ENCODE results near the gene ATP9B.

The ATP9B gene

DNA sequence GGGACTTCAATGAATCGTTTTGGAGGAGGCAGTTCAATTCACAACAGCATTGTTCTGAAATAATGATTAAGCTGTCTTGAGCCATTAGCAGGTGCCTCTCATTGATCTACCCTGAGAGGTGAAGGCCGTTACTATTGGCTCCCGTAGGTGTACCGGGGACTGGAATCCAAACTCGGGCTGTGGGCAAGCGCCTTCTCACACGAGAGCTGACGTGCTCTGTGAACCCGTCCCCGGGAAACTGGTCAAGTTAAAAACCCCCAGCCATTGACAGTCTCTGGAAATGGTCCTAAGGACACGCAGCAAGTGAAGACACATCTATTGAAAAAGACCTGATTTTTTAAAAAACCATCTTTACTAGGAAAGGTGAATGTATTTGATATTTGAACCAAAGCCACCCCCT, 318.4 kb downstream of the ATP9B start:
- no peaks in the 10 kb centered on the region for H3K4me1 ChIP-seq (ENCODE audit: control insufficient read depth, insufficient read depth, low read length)
- no peak overlapping the region for H3K4me3 ChIP-seq (ENCODE audit: low read depth, low read length)
- ChIA-PET CTCF (interaction anchor here (0.6 to 1.5 kb wide), 2 partner anchors 140 to 143 kb away, joined by 4 to 9 read pairs; no protein-coding TSS in a partner anchor), POLR2A (no interaction called here)
- no peaks in the 10 kb centered on the region for H3K9me3 ChIP-seq (ENCODE audit: control insufficient read depth, insufficient read depth, low read depth, low read length)
- no peak overlapping the region for H3K27ac ChIP-seq (ENCODE audit: extremely low read depth, low read depth, low read length)
- no peak for TF ChIP-seq ZNF302 (tag by site-specific recombination; IDR thresholded peaks at IDR 0.05; ENCODE audit: low read depth)
- H3K36me3 ChIP-seq (ENCODE audit: control insufficient read depth in 2 of 2, insufficient read depth in 1 of 2, low read length in 2 of 2), result no peaks in the 10 kb centered on the region

- CTCF ChIA-PET, result interaction anchor here (0.6 to 1.5 kb wide), 3 partner anchors 22 to 142 kb away, joined by 3 to 9 read pairs (median 4); no protein-coding TSS in a partner anchor
- Histone ChIP-seq H3K4me3 (ENCODE audit: low read depth, low read length) (no peak overlapping the region), H3K4me1 (ENCODE audit: control insufficient read depth, insufficient read depth, low read length) (no peaks in the 10 kb centered on the region), H3K9me3 (ENCODE audit: control insufficient read depth, insufficient read depth, low read depth, low read length) (no peaks in the 10 kb centered on the region), H3K36me3 (ENCODE audit: control insufficient read depth in 2 of 2, insufficient read depth in 1 of 2, low read length in 2 of 2) (no peaks in the 10 kb centered on the region), H3K27ac (ENCODE audit: extremely low read depth, low read depth, low read length) (no peak overlapping the region)
- TF ChIP-seq ZNF610 (tag by site-specific recombination; IDR thresholded peaks at IDR 0.05; ENCODE audit: borderline replicate concordance) (no peak), ZNF138 (tag by site-specific recombination; IDR thresholded peaks at IDR 0.05; ENCODE audit: borderline replicate concordance) (no peak), ZNF341 (tag by site-specific recombination; IDR thresholded peaks at IDR 0.05; ENCODE audit: low read depth) (no peak), ZNF416 (tag by site-specific recombination; IDR thresholded peaks at IDR 0.05) (no peak), ZBTB11 (tag by site-specific recombination; conservative IDR thresholded peaks at IDR 0.05; ENCODE audit: low read depth) (no peak), SETDB1 (IDR thresholded peaks at IDR 0.05; ENCODE audit: insufficient read length, low read length) (no peak), EGR2 (tag by site-specific recombination; IDR thresholded peaks at IDR 0.05; ENCODE audit: low read depth) (no peak), ZNF830 (tag by site-specific recombination; IDR thresholded peaks at IDR 0.05; ENCODE audit: low read depth) (no peak)
- TF ChIP-seq, protein P1, sequence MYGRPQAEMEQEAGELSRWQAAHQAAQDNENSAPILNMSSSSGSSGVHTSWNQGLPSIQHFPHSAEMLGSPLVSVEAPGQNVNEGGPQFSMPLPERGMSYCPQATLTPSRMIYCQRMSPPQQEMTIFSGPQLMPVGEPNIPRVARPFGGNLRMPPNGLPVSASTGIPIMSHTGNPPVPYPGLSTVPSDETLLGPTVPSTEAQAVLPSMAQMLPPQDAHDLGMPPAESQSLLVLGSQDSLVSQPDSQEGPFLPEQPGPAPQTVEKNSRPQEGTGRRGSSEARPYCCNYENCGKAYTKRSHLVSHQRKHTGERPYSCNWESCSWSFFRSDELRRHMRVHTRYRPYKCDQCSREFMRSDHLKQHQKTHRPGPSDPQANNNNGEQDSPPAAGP (tag by site-specific recombination; IDR thresholded peaks at IDR 0.05), result no peak
- TF ChIP-seq, protein P2, sequence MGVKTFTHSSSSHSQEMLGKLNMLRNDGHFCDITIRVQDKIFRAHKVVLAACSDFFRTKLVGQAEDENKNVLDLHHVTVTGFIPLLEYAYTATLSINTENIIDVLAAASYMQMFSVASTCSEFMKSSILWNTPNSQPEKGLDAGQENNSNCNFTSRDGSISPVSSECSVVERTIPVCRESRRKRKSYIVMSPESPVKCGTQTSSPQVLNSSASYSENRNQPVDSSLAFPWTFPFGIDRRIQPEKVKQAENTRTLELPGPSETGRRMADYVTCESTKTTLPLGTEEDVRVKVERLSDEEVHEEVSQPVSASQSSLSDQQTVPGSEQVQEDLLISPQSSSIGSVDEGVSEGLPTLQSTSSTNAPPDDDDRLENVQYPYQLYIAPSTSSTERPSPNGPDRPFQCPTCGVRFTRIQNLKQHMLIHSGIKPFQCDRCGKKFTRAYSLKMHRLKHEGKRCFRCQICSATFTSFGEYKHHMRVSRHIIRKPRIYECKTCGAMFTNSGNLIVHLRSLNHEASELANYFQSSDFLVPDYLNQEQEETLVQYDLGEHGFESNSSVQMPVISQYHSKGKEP (tag by site-specific recombination; IDR thresholded peaks at IDR 0.05), result no peak
- TF ChIP-seq, protein P3, sequence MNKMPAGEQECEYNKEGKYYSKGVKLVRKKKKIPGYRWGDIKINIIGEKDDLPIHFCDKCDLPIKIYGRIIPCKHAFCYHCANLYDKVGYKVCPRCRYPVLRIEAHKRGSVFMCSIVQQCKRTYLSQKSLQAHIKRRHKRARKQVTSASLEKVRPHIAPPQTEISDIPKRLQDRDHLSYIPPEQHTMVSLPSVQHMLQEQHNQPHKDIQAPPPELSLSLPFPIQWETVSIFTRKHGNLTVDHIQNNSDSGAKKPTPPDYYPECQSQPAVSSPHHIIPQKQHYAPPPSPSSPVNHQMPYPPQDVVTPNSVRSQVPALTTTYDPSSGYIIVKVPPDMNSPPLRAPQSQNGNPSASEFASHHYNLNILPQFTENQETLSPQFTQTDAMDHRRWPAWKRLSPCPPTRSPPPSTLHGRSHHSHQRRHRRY (tag by site-specific recombination; IDR thresholded peaks at IDR 0.05), result no peak
- TF ChIP-seq, protein P4, sequence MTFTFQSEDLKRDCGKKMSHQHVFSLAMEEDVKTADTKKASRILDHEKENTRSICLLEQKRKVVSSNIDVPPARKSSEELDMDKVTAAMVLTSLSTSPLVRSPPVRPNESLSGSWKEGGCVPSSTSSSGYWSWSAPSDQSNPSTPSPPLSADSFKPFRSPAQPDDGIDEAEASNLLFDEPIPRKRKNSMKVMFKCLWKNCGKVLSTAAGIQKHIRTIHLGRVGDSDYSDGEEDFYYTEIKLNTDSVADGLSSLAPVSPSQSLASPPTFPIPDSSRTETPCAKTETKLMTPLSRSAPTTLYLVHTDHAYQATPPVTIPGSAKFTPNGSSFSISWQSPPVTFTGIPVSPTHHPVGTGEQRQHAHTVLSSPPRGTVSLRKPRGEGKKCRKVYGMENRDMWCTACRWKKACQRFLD (tag by site-specific recombination; IDR thresholded peaks at IDR 0.05), result no peak
- TF ChIP-seq, protein P5, sequence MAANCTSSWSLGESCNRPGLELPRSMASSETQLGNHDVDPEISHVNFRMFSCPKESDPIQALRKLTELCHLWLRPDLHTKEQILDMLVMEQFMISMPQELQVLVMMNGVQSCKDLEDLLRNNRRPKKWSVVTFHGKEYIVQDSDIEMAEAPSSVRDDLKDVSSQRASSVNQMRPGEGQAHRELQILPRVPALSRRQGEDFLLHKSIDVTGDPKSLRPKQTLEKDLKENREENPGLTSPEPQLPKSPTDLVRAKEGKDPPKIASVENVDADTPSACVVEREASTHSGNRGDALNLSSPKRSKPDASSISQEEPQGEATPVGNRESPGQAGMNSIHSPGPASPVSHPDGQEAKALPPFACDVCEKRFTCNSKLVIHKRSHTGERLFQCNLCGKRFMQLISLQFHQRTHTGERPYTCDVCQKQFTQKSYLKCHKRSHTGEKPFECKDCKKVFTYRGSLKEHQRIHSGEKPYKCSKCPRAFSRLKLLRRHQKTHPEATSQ (tag by site-specific recombination; IDR thresholded peaks at IDR 0.05), result no peak
- POLR2A ChIA-PET, result no interaction called here
Observed at GRCh38 chr18:79388043-79388442, 318.8 kb downstream of the ATP9B start.

Data from HEK293 (cell line).